ENCODE measurements around the gene TM9SF3. TPM values are rescaled to one million over a fixed set of nuclear protein-coding genes. Genes with fewer than 3 reads are reported as not detected.
A peak's percentile ranks its signal among the peaks of the same experiment; 100 is the strongest.

The TM9SF3 gene
- total RNA-seq, 2 donors from 2014 or later: 74.1 to 165 TPM

- TF ChIP-seq POLR2A (IDR thresholded peaks at IDR 0.05): no peak
- TF ChIP-seq CTCF (IDR thresholded peaks at IDR 0.05): no peak
- no peak for TF ChIP-seq POLR2AphosphoS5 (IDR thresholded peaks at IDR 0.05)
- Histone ChIP-seq H3K27ac (no peak overlapping the region), H3K27me3 (replicated peaks; ENCODE audit: insufficient read depth) (no peaks in the 10 kb centered on the region), H3K36me3 (no peaks in the 10 kb centered on the region), H3K9me3 (no peaks in the 10 kb centered on the region), H3K4me3 (no peak overlapping the region), H3K4me1 (replicated peaks) (peaks cover 15% of the 10 kb centered on the region)
- intact Hi-C loops (cut with DNase I): no loop called here
- 84% methylated on average over 1 of the region's 1 CpG for WGBS
- no peak for DNase-seq (ENCODE audit: low spot score)
These were observed 50.7 kb downstream of the TM9SF3 start for GRCh38 chr10:96536129-96536528.

- TF ChIP-seq POLR2A (IDR thresholded peaks at IDR 0.05): no peak
- peak; percentile 54 for TF ChIP-seq POLR2AphosphoS5 (IDR thresholded peaks at IDR 0.05)
- DNase-seq (ENCODE audit: low spot score): peak; percentile 46
- no peaks in the 10 kb centered on the region for H3K27me3 ChIP-seq (replicated peaks; ENCODE audit: insufficient read depth)
- H3K36me3 ChIP-seq: no peaks in the 10 kb centered on the region
- H3K4me3 ChIP-seq: no peak overlapping the region
- H3K27ac ChIP-seq: no peak overlapping the region
- 25% methylated on average over 1 of the region's 1 CpG for WGBS
- no peaks in the 10 kb centered on the region for H3K9me3 ChIP-seq
- H3K4me1 ChIP-seq (replicated peaks): peaks cover 15% of the 10 kb centered on the region
- intact Hi-C loops (cut with DNase I): no loop called here
These were observed 54.3 kb downstream of the TM9SF3 start for GRCh38 chr10:96532523-96532922.

- TF ChIP-seq CTCF (IDR thresholded peaks at IDR 0.05) (no peak), POLR2A (IDR thresholded peaks at IDR 0.05) (no peak), POLR2AphosphoS5 (IDR thresholded peaks at IDR 0.05) (no peak)
These were observed 57.1 kb downstream of the TM9SF3 start for GRCh38 chr10:96529634-96530279.

GRCh38 chr10:96524741-96525140 lies 62.1 kb downstream of the TM9SF3 start:
- H3K36me3 ChIP-seq: no peaks in the 10 kb centered on the region

More at GRCh38 chr10:96529634-96530279, 57.1 kb downstream of the TM9SF3 start:
- DNase-seq (ENCODE audit: low spot score): no peak
- Histone ChIP-seq H3K36me3 (no peaks in the 10 kb centered on the region), H3K4me1 (replicated peaks) (peaks cover 11% of the 10 kb centered on the region), H3K27ac (no peak overlapping the region), H3K27me3 (replicated peaks; ENCODE audit: insufficient read depth) (no peaks in the 10 kb centered on the region), H3K9me3 (no peaks in the 10 kb centered on the region), H3K4me3 (no peak overlapping the region)
- intact Hi-C loops (cut with DNase I): no loop called here
- WGBS: 85% methylated on average over 6 of the region's 6 CpGs

GRCh38 chr10:96517284-96517683 lies 69.5 kb downstream of the TM9SF3 start:
- Histone ChIP-seq H3K9me3 (no peaks in the 10 kb centered on the region), H3K4me3 (no peak overlapping the region), H3K27ac (no peak overlapping the region), H3K27me3 (replicated peaks; ENCODE audit: insufficient read depth) (no peaks in the 10 kb centered on the region), H3K4me1 (replicated peaks) (no peaks in the 10 kb centered on the region), H3K36me3 (no peaks in the 10 kb centered on the region)
- WGBS: 84% methylated on average over 1 of the region's 1 CpG
- TF ChIP-seq CTCF (IDR thresholded peaks at IDR 0.05): no peak
- TF ChIP-seq POLR2A (IDR thresholded peaks at IDR 0.05): no peak
- intact Hi-C loops (cut with DNase I): no loop called here
- DNase-seq (ENCODE audit: low spot score): no peak

More at GRCh38 chr10:96524741-96525140, 62.1 kb downstream of the TM9SF3 start:
- no peak for TF ChIP-seq CTCF (IDR thresholded peaks at IDR 0.05)
- no peak for TF ChIP-seq POLR2AphosphoS5 (IDR thresholded peaks at IDR 0.05)
- TF ChIP-seq POLR2A (IDR thresholded peaks at IDR 0.05): no peak
- no peak overlapping the region for H3K27ac ChIP-seq
- WGBS: 57% methylated on average over 1 of the region's 1 CpG
- DNase-seq (ENCODE audit: low spot score): no peak
- no peak overlapping the region for H3K4me3 ChIP-seq
- H3K27me3 ChIP-seq (replicated peaks; ENCODE audit: insufficient read depth): no peaks in the 10 kb centered on the region
- H3K9me3 ChIP-seq: no peaks in the 10 kb centered on the region
- no peaks in the 10 kb centered on the region for H3K4me1 ChIP-seq (replicated peaks)
- intact Hi-C loops (cut with DNase I): no loop called here
